ENCODE data around the gene GLIS1. TPM values are rescaled to one million over a fixed set of nuclear protein-coding genes. Genes with fewer than 3 reads are reported as not detected.

The GLIS1 gene
- polyA plus RNA-seq, 3 donors = not detected

GRCh38 chr1:53482441-53483153 is 256.4 kb downstream of the GLIS1 start:
- H3K9ac ChIP-seq (ENCODE audit: insufficient read depth, low read length, poor library complexity, severe bottlenecking) = no peak overlapping the region
- no peaks in the 10 kb centered on the region for H3K4me1 ChIP-seq (ENCODE audit: control insufficient read depth in 1 of 2, insufficient read depth in 2 of 2, low read length in 2 of 2)
- H3K36me3 ChIP-seq (replicated peaks in 1 of 2; ENCODE audit: control insufficient read depth in 1 of 2, insufficient read depth in 2 of 2, low read length in 2 of 2) = no peaks in the 10 kb centered on the region
- Mint-ChIP-seq H3K27ac (no peak overlapping the region), H3K4me1 (peaks cover 3% of the 10 kb centered on the region), H3K27me3 (ENCODE audit: low read depth in 3 of 3) (peaks cover 4 to 10% (median 6%) of the 10 kb centered on the region in 3 donors), H3K9me3 (no peaks in the 10 kb centered on the region), H3K36me3 (no peaks in the 10 kb centered on the region), H3K4me3 (no peak overlapping the region)
- DNase-seq = no peak
- H3K79me2 ChIP-seq (ENCODE audit: insufficient read depth, low read length) = no peaks in the 10 kb centered on the region
- no peak overlapping the region for H3K4me2 ChIP-seq (replicated peaks; ENCODE audit: extremely low read depth, low read length, poor library complexity, severe bottlenecking)
- no peak overlapping the region for H3K4me3 ChIP-seq (replicated peaks in 1 of 3; ENCODE audit: low read depth in 2 of 3, low read length in 3 of 3)
- H4K20me1 ChIP-seq (ENCODE audit: insufficient read depth, low read length) = no peaks in the 10 kb centered on the region
- H3K9me3 ChIP-seq (replicated peaks in 1 of 2; ENCODE audit: control insufficient read depth in 1 of 2, insufficient read depth in 1 of 2, low read length in 2 of 2) = no peaks in the 10 kb centered on the region
- no peaks in the 10 kb centered on the region for H3K27me3 ChIP-seq (ENCODE audit: control insufficient read depth in 2 of 2, insufficient read depth in 2 of 2, low read length in 2 of 2)
- H2AFZ ChIP-seq (ENCODE audit: insufficient read depth, low read depth, low read length, poor library complexity, severe bottlenecking) = no peak overlapping the region
- intact Hi-C loops (cut with micrococcal nuclease) = no loop called here
- 93% methylated on average over 14 of the region's 14 CpGs for WGBS (ENCODE audit: insufficient coverage)
- no peak overlapping the region for H3K27ac ChIP-seq (ENCODE audit: low read depth in 1 of 2, low read length in 2 of 2)
- no peak for TF ChIP-seq CTCF (IDR thresholded peaks at IDR 0.05)

DNA sequence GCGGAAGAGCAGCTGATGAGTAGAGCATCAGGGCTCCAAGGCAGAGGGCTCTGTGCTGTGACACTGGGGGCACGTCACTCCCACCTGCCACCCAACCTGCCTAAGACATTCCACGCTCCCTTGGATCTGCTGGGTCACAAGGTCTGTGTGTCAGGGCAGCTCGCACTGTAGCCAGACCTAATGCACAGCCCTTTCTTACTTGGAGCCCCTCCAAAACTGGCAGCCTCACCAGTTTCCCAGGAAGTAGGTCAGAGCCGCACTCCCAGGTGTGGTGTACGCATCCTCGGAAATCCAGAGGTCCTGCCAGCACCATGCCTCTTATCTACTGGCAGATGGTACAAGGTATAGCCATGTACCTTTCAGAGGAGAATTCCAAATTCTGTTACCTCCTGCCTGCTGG is 257.5 kb downstream of the GLIS1 start:
- Histone ChIP-seq H3K36me3 (replicated peaks in 1 of 2; ENCODE audit: control insufficient read depth in 1 of 2, insufficient read depth in 2 of 2, low read length in 2 of 2) (no peaks in the 10 kb centered on the region), H3K4me2 (replicated peaks; ENCODE audit: extremely low read depth, low read length, poor library complexity, severe bottlenecking) (no peak overlapping the region), H2AFZ (ENCODE audit: insufficient read depth, low read depth, low read length, poor library complexity, severe bottlenecking) (no peak overlapping the region), H3K4me3 (replicated peaks in 1 of 3; ENCODE audit: low read depth in 2 of 3, low read length in 3 of 3) (no peak overlapping the region), H3K4me1 (ENCODE audit: control insufficient read depth in 1 of 2, insufficient read depth in 2 of 2, low read length in 2 of 2) (no peaks in the 10 kb centered on the region), H3K9ac (ENCODE audit: insufficient read depth, low read length, poor library complexity, severe bottlenecking) (no peak overlapping the region), H3K27me3 (ENCODE audit: control insufficient read depth in 2 of 2, insufficient read depth in 2 of 2, low read length in 2 of 2) (no peaks in the 10 kb centered on the region), H3K27ac (ENCODE audit: low read depth in 1 of 2, low read length in 2 of 2) (no peak overlapping the region), H4K20me1 (ENCODE audit: insufficient read depth, low read length) (no peaks in the 10 kb centered on the region), H3K9me3 (replicated peaks in 1 of 2; ENCODE audit: control insufficient read depth in 1 of 2, insufficient read depth in 1 of 2, low read length in 2 of 2) (no peaks in the 10 kb centered on the region), H3K79me2 (ENCODE audit: insufficient read depth, low read length) (no peaks in the 10 kb centered on the region)
- Mint-ChIP-seq H3K4me3 (no peak overlapping the region), H3K36me3 (no peaks in the 10 kb centered on the region), H3K27ac (no peak overlapping the region), H3K9me3 (no peaks in the 10 kb centered on the region), H3K4me1 (peaks cover 3% of the 10 kb centered on the region), H3K27me3 (ENCODE audit: low read depth in 3 of 3) (peaks cover 6 to 7% (median 7%) of the 10 kb centered on the region in 3 donors)
- intact Hi-C loops (cut with micrococcal nuclease) = no loop called here
- DNase-seq = no peak
- 95% methylated on average over 7 of the region's 7 CpGs for WGBS (ENCODE audit: insufficient coverage)
- no peak for TF ChIP-seq CTCF (IDR thresholded peaks at IDR 0.05)
